ENCODE measurements around the gene CCBE1. TPM values are rescaled to one million over a fixed set of nuclear protein-coding genes. Genes with fewer than 3 reads are reported as not detected.
A peak's percentile ranks its signal among the peaks of the same experiment; 100 is the strongest.

Gene CCBE1
- polyA plus RNA-seq, 2 of the 4 experiments (the other 2 are of a cell fraction) = 3.0 to 9.9 TPM

DNA sequence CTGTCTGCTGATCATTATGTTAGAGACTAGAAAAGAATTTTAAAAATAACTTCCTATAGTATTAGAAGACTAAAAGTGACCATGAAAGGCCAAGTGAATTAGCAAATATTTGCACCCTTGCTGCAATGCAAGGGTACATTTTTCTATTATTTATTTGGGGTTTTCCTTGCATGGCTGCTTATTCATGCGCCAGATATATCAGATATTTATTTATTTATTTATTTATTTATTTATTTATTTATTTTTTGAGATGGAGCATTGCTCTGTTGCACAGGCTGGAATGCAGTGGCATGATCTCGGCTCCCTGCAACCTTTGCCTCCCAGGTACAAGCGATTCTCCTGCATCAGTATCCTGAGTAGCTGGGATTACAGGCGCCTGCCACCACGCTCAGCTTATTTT is 211.8 kb downstream of the CCBE1 start:
- H3K9me3 ChIP-seq = no peaks in the 10 kb centered on the region
- no peak overlapping the region for H3K4me3 ChIP-seq
- ChIA-PET CTCF (interaction anchor here (1.5 to 2.3 kb wide), 2 partner anchors 26 to 338 kb away, joined by 5 to 11 read pairs; no protein-coding TSS in a partner anchor), POLR2A (no interaction called here)
- H3K27ac ChIP-seq = no peak overlapping the region
- TF ChIP-seq, protein P1, sequence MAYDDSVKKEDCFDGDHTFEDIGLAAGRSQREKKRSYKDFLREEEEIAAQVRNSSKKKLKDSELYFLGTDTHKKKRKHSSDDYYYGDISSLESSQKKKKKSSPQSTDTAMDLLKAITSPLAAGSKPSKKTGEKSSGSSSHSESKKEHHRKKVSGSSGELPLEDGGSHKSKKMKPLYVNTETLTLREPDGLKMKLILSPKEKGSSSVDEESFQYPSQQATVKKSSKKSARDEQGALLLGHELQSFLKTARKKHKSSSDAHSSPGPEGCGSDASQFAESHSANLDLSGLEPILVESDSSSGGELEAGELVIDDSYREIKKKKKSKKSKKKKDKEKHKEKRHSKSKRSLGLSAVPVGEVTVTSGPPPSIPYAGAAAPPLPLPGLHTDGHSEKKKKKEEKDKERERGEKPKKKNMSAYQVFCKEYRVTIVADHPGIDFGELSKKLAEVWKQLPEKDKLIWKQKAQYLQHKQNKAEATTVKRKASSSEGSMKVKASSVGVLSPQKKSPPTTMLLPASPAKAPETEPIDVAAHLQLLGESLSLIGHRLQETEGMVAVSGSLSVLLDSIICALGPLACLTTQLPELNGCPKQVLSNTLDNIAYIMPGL (CRISPR knock-in tag; IDR thresholded peaks at IDR 0.05; ENCODE audit: borderline replicate concordance) = no peak
- no peak for TF ChIP-seq HEYL (CRISPR knock-in tag; IDR thresholded peaks at IDR 0.05)
- no peak for TF ChIP-seq KDM5A (IDR thresholded peaks at IDR 0.05)
- TF ChIP-seq RFX5 (IDR thresholded peaks at IDR 0.05) = no peak
- TF ChIP-seq, protein P2, sequence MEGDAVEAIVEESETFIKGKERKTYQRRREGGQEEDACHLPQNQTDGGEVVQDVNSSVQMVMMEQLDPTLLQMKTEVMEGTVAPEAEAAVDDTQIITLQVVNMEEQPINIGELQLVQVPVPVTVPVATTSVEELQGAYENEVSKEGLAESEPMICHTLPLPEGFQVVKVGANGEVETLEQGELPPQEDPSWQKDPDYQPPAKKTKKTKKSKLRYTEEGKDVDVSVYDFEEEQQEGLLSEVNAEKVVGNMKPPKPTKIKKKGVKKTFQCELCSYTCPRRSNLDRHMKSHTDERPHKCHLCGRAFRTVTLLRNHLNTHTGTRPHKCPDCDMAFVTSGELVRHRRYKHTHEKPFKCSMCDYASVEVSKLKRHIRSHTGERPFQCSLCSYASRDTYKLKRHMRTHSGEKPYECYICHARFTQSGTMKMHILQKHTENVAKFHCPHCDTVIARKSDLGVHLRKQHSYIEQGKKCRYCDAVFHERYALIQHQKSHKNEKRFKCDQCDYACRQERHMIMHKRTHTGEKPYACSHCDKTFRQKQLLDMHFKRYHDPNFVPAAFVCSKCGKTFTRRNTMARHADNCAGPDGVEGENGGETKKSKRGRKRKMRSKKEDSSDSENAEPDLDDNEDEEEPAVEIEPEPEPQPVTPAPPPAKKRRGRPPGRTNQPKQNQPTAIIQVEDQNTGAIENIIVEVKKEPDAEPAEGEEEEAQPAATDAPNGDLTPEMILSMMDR (IDR thresholded peaks at IDR 0.05) = no peak
- TF ChIP-seq, protein P3, sequence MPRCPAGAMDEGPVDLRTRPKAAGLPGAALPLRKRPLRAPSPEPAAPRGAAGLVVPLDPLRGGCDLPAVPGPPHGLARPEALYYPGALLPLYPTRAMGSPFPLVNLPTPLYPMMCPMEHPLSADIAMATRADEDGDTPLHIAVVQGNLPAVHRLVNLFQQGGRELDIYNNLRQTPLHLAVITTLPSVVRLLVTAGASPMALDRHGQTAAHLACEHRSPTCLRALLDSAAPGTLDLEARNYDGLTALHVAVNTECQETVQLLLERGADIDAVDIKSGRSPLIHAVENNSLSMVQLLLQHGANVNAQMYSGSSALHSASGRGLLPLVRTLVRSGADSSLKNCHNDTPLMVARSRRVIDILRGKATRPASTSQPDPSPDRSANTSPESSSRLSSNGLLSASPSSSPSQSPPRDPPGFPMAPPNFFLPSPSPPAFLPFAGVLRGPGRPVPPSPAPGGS (IDR thresholded peaks at IDR 0.05) = no peak
- TF ChIP-seq EP300 (IDR thresholded peaks at IDR 0.05) = no peak
- peak; percentile 51 for TF ChIP-seq ZC3H11A (IDR thresholded peaks at IDR 0.05)
- no peak for TF ChIP-seq HDAC2 (IDR thresholded peaks at IDR 0.05)
- H3K4me1 ChIP-seq = no peaks in the 10 kb centered on the region
- no peak for FAIRE-seq
- H3K4me2 ChIP-seq = no peak overlapping the region
- no peak for DNase-seq (ENCODE audit: low read depth in 1 of 2, low spot score in 1 of 2)
- 83% methylated on average over 5 of the region's 5 CpGs for WGBS (ENCODE audit: missing lambda C conversion rate)
- no peak for ATAC-seq

DNA sequence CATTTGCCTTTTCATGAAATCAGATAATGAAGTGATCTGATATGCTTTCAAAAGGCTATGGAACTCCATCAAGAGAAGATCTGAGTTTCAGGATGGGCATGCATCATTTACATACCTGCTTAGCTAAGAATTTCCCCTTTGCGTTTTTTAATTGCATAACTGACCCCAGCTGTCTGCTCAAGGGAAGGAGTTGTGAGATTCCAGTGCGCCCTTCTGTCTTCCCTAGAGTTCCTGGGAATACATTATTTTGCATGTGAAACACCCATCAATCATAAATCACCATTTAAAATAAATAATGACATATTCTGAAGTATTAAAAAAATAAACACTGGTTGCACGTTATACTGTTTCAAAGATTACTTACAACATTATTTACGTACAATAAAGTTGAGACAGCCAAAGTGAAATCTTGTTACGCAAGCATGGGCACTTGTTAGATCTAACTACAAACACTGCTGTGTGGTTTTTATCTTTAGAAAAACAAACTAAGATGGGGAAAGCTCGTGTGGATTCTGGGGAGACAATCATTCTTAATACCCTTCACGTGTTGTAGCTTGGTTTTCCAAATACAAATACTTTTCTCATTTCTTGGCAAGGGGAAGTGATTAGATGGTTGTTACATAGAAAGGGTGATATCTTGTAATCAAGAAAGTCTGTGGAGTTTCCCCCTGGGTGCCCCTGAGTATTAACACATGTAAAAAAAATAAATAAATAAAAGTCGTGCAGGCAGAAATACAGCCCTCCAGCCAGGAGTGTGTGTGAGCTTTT is 212.5 kb downstream of the CCBE1 start:
- Histone ChIP-seq H3K27ac (no peak overlapping the region), H3K4me1 (no peaks in the 10 kb centered on the region), H3K4me2 (no peak overlapping the region), H3K9me3 (no peaks in the 10 kb centered on the region), H3K4me3 (no peak overlapping the region)
- ChIA-PET POLR2A (no interaction called here), CTCF (interaction anchor here (0.6 kb wide), 1 partner anchor 254 kb away, joined by 3 read pairs; no protein-coding TSS in a partner anchor)
- peak; percentile 22 to 32; a peak in 2 of 4 replicates for TF ChIP-seq CEBPB (IDR thresholded peaks at IDR 0.05)
- no peak for TF ChIP-seq ZC3H11A (IDR thresholded peaks at IDR 0.05)
- 26% methylated on average over 8 of the region's 8 CpGs for WGBS (ENCODE audit: missing lambda C conversion rate)
- FAIRE-seq = no peak
- ATAC-seq = no peak
- no peak for DNase-seq (ENCODE audit: low read depth in 1 of 2, low spot score in 1 of 2)

DNA sequence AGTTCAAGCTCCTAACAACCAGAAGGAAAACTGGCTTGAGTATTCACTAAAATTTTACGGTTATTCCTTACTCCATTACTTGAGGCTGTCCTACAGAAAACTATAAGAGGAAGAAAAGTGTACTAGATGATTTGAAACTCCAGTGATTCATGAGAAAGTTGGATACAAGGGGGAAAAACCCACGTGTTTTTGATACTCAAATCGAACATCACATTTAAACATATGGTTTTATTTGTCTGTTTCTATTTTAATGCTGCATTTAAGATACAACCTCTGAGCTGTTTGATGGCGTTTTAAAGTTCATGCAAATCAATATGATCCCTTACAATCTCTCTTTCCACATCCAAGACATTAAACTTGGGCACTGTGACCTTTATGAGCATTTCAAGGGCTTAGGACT is 213.1 kb downstream of the CCBE1 start:
- Histone ChIP-seq H3K4me2 (no peak overlapping the region), H3K4me1 (no peaks in the 10 kb centered on the region), H3K27ac (no peak overlapping the region), H3K9me3 (no peaks in the 10 kb centered on the region), H3K4me3 (no peak overlapping the region)
- FAIRE-seq = no peak
- 20% methylated on average over 4 of the region's 4 CpGs for WGBS (ENCODE audit: missing lambda C conversion rate)
- ATAC-seq = no peak
- CTCF ChIA-PET = interaction anchor here (0.6 kb wide), 1 partner anchor 255 kb away, joined by 3 read pairs; no protein-coding TSS in a partner anchor
- no peak for TF ChIP-seq RNF2 (IDR thresholded peaks at IDR 0.05; ENCODE audit: borderline replicate concordance, low read depth)
- DNase-seq (ENCODE audit: low read depth in 1 of 2, low spot score in 1 of 2) = no peak
- POLR2A ChIA-PET = no interaction called here

DNA sequence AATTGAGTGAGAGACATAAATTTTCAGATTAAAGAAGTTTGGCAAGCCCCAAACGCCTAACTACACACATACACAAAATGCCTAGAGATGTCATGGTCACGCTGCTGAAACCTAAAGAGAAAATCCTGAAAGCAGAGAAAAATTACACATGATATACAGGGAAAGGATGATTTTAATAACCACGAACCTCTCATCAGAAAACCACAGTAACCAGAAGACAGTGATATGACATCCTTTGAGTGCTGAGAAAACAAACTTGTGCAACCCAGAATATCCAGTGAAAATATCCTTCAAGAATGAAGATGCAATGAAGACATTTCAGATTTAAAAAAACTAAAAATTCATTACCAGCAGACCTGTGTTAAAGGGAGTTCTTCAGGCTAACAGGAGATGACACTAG is 215.8 kb downstream of the CCBE1 start:
- POLR2A ChIA-PET = no interaction called here
- CTCF ChIA-PET = no interaction called here
- WGBS (ENCODE audit: missing lambda C conversion rate) = 57% methylated on average over 3 of the region's 3 CpGs
- no peak overlapping the region for H3K4me3 ChIP-seq
- no peak for ATAC-seq
- no peak for TF ChIP-seq RCOR1 (IDR thresholded peaks at IDR 0.05; ENCODE audit: low read depth, low read length)
- TF ChIP-seq, protein P4, sequence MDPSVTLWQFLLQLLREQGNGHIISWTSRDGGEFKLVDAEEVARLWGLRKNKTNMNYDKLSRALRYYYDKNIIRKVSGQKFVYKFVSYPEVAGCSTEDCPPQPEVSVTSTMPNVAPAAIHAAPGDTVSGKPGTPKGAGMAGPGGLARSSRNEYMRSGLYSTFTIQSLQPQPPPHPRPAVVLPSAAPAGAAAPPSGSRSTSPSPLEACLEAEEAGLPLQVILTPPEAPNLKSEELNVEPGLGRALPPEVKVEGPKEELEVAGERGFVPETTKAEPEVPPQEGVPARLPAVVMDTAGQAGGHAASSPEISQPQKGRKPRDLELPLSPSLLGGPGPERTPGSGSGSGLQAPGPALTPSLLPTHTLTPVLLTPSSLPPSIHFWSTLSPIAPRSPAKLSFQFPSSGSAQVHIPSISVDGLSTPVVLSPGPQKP (IDR thresholded peaks at IDR 0.05; ENCODE audit: low read depth, low read length) = no peak
- TF ChIP-seq RAD21 (conservative IDR thresholded peaks at IDR 0.05 in 1 of 2, IDR thresholded peaks at IDR 0.05 in 1 of 2) = no peak
- TF ChIP-seq, protein P3 (IDR thresholded peaks at IDR 0.05) = no peak
- TF ChIP-seq ZFP36 (IDR thresholded peaks at IDR 0.05; ENCODE audit: borderline replicate concordance, partially characterized antibody) = no peak
- no peaks in the 10 kb centered on the region for H3K9me3 ChIP-seq
- H3K4me2 ChIP-seq = no peak overlapping the region
- H3K27ac ChIP-seq = no peak overlapping the region
- no peak for FAIRE-seq
- no peak for DNase-seq (ENCODE audit: low read depth in 1 of 2, low spot score in 1 of 2)
- H3K4me1 ChIP-seq = no peaks in the 10 kb centered on the region
